ENCODE measurements around the gene GBA3. TPM values are rescaled to one million over a fixed set of nuclear protein-coding genes. Genes with fewer than 3 reads are reported as not detected.

Gene GBA3
- total RNA-seq, 1 donor from 2014 or later, result 1.0 TPM

DNA sequence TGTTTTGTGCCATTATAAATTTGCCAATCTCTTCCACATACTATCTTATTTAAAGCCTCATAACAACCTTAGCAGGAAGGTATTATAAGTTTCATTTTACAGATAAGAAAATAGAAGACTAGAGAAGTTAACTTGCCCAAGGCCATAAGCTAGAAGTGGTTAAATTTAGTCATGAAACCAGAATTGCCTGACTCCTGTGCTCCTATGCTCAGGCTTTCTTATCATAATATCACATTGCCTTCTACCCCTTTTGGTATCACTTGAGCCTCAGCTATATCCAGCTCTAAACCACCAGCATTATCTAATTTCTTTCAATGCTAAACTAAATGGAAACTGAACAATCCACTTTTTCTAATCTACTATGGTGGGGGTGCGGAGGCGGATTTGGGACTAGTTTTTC, 164.7 kb downstream of the GBA3 start:
- Histone ChIP-seq H3K9me3 (no peaks in the 10 kb centered on the region), H3K4me1 (no peaks in the 10 kb centered on the region), H3K36me3 (no peaks in the 10 kb centered on the region), H3K27ac (no peak overlapping the region), H3K4me3 (no peak overlapping the region), H3K27me3 (ENCODE audit: low read depth) (no peaks in the 10 kb centered on the region)
- ATAC-seq (no peak), DNase-seq (no peak)
- intact Hi-C loops (cut with DNase I), result no loop called here
- TF ChIP-seq, protein P1, sequence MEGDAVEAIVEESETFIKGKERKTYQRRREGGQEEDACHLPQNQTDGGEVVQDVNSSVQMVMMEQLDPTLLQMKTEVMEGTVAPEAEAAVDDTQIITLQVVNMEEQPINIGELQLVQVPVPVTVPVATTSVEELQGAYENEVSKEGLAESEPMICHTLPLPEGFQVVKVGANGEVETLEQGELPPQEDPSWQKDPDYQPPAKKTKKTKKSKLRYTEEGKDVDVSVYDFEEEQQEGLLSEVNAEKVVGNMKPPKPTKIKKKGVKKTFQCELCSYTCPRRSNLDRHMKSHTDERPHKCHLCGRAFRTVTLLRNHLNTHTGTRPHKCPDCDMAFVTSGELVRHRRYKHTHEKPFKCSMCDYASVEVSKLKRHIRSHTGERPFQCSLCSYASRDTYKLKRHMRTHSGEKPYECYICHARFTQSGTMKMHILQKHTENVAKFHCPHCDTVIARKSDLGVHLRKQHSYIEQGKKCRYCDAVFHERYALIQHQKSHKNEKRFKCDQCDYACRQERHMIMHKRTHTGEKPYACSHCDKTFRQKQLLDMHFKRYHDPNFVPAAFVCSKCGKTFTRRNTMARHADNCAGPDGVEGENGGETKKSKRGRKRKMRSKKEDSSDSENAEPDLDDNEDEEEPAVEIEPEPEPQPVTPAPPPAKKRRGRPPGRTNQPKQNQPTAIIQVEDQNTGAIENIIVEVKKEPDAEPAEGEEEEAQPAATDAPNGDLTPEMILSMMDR (IDR thresholded peaks at IDR 0.05), result no peak

DNA sequence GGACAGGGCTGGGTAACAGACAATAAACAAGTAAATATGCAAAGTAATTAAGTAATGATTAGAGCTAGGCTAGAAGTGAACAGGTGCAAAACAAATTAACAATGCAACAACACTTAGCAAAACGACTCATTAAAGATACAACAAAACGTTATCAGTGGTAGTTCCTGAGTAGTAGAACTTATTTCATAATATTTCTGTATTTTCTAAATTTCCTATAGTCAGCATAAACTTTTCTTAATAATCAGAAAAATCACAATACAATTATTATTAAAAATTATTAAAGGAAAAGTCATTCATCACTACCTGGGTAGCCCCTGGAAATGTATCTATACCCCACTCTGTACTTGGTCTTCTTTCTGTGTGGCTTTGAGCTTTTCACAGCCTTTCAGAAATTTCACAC, 166.6 kb downstream of the GBA3 start:
- intact Hi-C loops (cut with DNase I), result no loop called here
- no peaks in the 10 kb centered on the region for H3K27me3 ChIP-seq (ENCODE audit: low read depth)
- no peaks in the 10 kb centered on the region for H3K36me3 ChIP-seq
- DNase-seq (no peak), ATAC-seq (no peak)
- no peaks in the 10 kb centered on the region for H3K4me1 ChIP-seq
- H3K27ac ChIP-seq, result no peak overlapping the region
- no peaks in the 10 kb centered on the region for H3K9me3 ChIP-seq
- TF ChIP-seq, protein P1 (IDR thresholded peaks at IDR 0.05), result no peak
- H3K4me3 ChIP-seq, result no peak overlapping the region

Other genes starting within 250 kb of the GBA3 start
- 15.8 TPM for gene ADGRA3, start 176.9 kb upstream of the GBA3 start, total RNA-seq